Measurements from ENCODE around the gene DDAH1. TPM values are rescaled to one million over a fixed set of nuclear protein-coding genes. Genes with fewer than 3 reads are reported as not detected.

Gene DDAH1
- total RNA-seq, 1 donor from 2014 or later: 0.07 TPM

DNA sequence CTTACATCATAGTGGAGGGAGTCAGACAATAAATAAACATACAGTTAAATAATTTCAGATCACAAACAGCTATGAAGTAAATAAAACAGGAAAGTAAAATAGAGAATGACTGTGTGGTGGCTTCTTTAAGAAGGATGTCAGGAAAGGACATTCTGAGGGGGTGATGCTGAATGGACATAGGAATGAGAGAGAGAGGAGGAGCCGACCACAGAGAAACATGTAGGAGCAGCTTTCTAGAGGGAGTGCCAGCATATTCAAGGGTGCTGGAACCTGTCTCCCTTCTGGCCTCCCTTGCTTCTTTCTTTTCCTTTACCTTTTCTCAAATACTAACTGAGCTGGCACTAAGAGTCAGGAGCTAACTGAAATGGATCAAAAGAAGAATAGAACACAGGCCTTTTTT lies 168.0 kb downstream of the DDAH1 start:
- POLR2A ChIA-PET: interaction anchor here (2.9 kb wide), 1 partner anchor 21 kb away, joined by 36 read pairs; the partner anchor contains the start of gene BCL10
- no peak overlapping the region for H3K27ac Mint-ChIP-seq

DNA sequence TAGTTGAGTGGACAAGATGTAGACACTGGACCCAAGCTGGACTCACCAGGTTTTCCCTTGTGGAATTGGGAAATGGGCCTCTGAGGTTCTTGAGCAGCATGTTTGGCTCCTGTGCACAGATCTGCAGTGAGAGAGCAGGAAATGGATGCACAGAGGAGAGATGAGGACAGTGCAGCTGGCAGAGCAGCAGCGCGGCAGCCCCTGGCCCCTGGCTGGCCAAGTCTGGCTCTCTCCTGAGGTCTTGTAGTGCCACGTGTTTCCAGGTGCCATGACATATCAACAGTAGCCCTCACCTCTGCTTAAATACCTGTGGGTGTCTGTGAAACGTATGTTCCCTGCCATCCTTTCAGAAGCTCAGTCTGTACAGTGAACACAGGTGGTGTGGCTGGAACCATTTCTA lies 169.3 kb downstream of the DDAH1 start:
- no peak for TF ChIP-seq CTCF (IDR thresholded peaks at IDR 0.05)
- Mint-ChIP-seq H3K4me3 (no peak overlapping the region), H3K27ac (no peak overlapping the region), H3K9me3 (no peaks in the 10 kb centered on the region), H3K27me3 (no peaks in the 10 kb centered on the region), H3K36me3 (ENCODE audit: low read depth) (peaks cover 1% of the 10 kb centered on the region), H3K4me1 (peaks cover 34% of the 10 kb centered on the region)
- ATAC-seq (ENCODE audit: low read depth): no peak
- POLR2A ChIA-PET: no interaction called here
- intact Hi-C loops (cut with micrococcal nuclease): no loop called here
- DNase-seq: no peak
- CTCF ChIA-PET: no interaction called here

More for the DNA sequence above, 168.0 kb downstream of the DDAH1 start:
- Mint-ChIP-seq H3K27me3 (no peaks in the 10 kb centered on the region), H3K4me1 (peaks cover 29% of the 10 kb centered on the region), H3K4me3 (no peak overlapping the region), H3K9me3 (no peaks in the 10 kb centered on the region), H3K36me3 (ENCODE audit: low read depth) (peaks cover 5% of the 10 kb centered on the region)
- no peak for TF ChIP-seq CTCF (IDR thresholded peaks at IDR 0.05)
- ATAC-seq (ENCODE audit: low read depth) (no peak), DNase-seq (no peak)
- CTCF ChIA-PET: interaction anchor here (1.2 kb wide), 1 partner anchor 11 kb away, joined by 5 read pairs; no protein-coding TSS in a partner anchor
- intact Hi-C loops (cut with micrococcal nuclease): no loop called here

DNA sequence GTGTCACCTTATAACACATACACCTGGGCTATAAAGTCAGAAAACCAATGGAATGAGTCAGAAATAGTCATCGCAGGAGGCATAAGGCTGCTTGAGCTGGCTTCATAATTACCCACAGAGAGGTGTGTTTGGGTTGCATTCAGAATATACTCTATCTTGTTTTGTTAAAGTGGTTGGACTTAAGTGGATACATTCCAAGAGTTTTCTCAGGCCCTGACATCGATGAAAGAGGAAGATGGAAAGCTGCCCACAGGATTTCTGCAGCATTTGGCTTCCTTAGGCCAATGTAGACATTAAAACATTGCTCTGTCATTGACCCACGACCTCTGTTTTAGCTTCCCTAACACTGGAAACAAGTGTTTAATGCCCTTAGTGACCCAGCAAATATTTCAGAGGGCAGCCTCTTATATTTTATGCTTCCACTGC lies 169.9 kb downstream of the DDAH1 start:
- H3K4me1 Mint-ChIP-seq: peaks cover 40% of the 10 kb centered on the region
- no peak for DNase-seq
- no peak overlapping the region for H3K27ac Mint-ChIP-seq
- no peaks in the 10 kb centered on the region for H3K9me3 Mint-ChIP-seq
- H3K4me3 Mint-ChIP-seq: no peak overlapping the region
- no peaks in the 10 kb centered on the region for H3K27me3 Mint-ChIP-seq
- intact Hi-C loops (cut with micrococcal nuclease): no loop called here
- ChIA-PET POLR2A (no interaction called here), CTCF (no interaction called here)
- TF ChIP-seq CTCF (IDR thresholded peaks at IDR 0.05): no peak
- no peak for ATAC-seq (ENCODE audit: low read depth)
- H3K36me3 Mint-ChIP-seq (ENCODE audit: low read depth): peaks cover 1% of the 10 kb centered on the region

DNA sequence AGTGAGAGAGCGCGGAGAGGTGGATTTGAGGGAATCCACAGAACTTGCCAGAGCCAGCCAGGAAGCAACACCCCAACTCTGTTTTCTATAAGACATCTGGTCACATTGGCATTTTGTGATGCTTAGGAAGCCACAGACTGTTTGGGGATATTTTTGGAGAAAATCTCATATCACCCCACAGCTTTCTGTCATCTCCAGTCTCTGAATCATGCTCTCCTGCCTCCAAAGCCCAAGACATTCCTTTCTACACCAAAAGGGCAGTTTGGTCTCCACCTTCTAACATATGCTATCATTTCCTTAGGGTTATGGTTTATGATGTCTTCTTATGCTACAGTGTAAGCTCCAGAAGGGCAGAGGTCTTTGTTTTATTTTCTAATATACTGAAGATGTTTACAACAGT lies 174.1 kb downstream of the DDAH1 start:
- Mint-ChIP-seq H3K36me3 (ENCODE audit: low read depth) (peaks cover 6% of the 10 kb centered on the region), H3K4me3 (no peak overlapping the region), H3K27ac (no peak overlapping the region), H3K9me3 (no peaks in the 10 kb centered on the region), H3K27me3 (no peaks in the 10 kb centered on the region), H3K4me1 (peaks cover 23% of the 10 kb centered on the region)
- CTCF ChIA-PET: no interaction called here
- no peak for TF ChIP-seq CTCF (IDR thresholded peaks at IDR 0.05)
- DNase-seq (no peak), ATAC-seq (ENCODE audit: low read depth) (no peak)
- intact Hi-C loops (cut with micrococcal nuclease): no loop called here
- POLR2A ChIA-PET: no interaction called here

DNA sequence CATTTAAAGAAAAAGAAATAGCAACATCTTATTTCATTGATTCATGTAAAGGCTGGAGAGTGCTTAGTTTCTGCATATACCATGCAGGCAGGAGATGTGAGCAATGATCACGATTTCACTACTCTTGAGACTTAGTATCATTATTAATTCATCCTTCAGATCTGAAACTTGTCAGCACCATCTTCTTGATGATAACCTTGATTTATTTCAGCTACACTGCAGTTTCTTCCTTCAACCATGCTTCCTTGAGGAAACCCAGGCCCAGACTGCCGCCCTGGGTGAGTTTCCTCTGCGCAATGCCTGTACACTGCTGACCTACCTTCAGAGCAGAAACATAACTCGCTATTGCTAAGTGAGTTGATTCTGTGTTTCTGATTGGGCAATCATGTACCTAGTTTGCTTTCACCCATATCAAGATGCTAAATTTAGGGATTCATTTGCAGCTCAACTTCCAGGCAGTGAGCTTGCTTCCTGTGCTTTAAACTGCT lies 175.1 kb downstream of the DDAH1 start:
- H3K27me3 Mint-ChIP-seq: no peaks in the 10 kb centered on the region
- peak overlapping the region; percentile 54 for H3K27ac Mint-ChIP-seq
- ATAC-seq (ENCODE audit: low read depth) (peak; percentile 25), DNase-seq (no peak)
- no peak overlapping the region for H3K4me3 Mint-ChIP-seq
- TF ChIP-seq CTCF (IDR thresholded peaks at IDR 0.05): no peak
- POLR2A ChIA-PET: no interaction called here
- CTCF ChIA-PET: no interaction called here
- intact Hi-C loops (cut with micrococcal nuclease): no loop called here
- no peaks in the 10 kb centered on the region for H3K9me3 Mint-ChIP-seq
- peaks cover 22% of the 10 kb centered on the region for H3K4me1 Mint-ChIP-seq
- peaks cover 8% of the 10 kb centered on the region for H3K36me3 Mint-ChIP-seq (ENCODE audit: low read depth)

Measured in activated B cell treated with CpG ODN at 0.5 μM for 24 hours (primary cell).